ENCODE results near the gene TBR1.

The TBR1 gene

DNA sequence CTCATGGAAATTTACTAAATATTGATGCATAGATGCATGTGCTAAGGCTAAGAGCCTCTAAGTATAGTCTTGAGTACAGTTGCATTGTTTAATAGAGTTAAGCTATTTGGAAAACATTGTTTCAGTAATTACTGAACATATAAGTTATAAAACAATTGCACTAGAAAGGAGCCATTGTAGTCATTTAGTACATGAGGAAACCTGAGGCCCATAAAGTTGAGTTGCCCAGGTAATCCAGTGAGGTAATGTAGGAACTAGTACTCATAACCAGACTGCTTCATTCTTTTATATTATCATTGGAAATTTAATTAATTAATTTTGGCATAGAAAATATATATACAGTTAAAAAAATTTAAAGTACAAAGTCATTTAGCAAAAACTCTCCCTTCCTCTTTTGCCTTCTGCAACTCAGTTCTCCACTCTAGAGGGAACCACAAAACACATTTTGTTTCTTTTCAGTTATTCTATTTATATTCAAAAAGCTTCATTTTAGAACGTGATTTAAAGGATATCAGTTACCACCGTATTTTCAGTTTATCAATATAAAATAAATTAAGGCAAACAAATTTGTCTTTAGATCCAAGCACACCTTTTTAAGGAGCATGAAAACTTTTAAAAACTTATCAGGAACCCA lies 27.8 kb upstream of the TBR1 start:
- TF ChIP-seq, protein P1, sequence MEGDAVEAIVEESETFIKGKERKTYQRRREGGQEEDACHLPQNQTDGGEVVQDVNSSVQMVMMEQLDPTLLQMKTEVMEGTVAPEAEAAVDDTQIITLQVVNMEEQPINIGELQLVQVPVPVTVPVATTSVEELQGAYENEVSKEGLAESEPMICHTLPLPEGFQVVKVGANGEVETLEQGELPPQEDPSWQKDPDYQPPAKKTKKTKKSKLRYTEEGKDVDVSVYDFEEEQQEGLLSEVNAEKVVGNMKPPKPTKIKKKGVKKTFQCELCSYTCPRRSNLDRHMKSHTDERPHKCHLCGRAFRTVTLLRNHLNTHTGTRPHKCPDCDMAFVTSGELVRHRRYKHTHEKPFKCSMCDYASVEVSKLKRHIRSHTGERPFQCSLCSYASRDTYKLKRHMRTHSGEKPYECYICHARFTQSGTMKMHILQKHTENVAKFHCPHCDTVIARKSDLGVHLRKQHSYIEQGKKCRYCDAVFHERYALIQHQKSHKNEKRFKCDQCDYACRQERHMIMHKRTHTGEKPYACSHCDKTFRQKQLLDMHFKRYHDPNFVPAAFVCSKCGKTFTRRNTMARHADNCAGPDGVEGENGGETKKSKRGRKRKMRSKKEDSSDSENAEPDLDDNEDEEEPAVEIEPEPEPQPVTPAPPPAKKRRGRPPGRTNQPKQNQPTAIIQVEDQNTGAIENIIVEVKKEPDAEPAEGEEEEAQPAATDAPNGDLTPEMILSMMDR (IDR thresholded peaks at IDR 0.05; ENCODE audit: borderline replicate concordance, control extremely low read depth, extremely low read depth, insufficient read depth, missing control alignments), result no peak
- in situ Hi-C loops (cut with MboI; ENCODE audit: low sequenced_read_pairs, unreplicated experiment), result no loop called here

DNA sequence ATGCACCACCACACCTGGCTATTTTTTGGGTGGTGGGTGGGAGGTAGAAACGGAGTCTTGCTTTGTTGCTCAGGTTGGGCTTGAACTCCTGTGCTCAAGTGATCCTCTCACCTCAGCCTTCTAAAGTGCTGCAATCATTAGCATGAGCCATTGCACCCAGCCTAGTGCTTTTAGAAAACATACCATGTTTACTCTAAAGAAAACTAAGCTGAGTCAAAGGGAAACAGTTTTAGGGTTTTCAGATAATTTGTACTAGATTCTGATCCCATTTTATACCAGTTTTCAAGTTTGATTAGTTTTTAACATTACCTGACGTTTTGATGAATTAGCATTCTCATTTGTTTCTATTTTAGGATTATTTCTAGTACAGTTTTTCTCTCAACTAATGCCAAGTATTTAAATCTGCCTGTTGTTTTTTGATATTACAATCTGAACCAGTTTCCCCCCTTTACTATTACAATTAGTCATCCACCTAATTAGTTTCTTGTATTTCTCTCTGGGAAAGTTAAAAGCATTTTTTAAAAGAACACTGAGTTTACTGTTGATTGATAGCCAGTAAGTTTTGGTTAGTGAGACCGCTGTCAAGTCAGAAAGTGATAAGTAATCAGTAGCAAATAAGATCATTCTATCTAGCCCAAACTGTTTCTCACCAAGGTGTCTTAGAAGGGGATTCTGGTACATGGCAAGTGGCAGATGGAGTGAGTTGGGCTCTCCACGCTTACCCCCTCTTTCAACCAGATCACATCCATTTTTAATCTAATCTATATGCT lies 24.2 kb upstream of the TBR1 start:
- in situ Hi-C loops (cut with MboI; ENCODE audit: low sequenced_read_pairs, unreplicated experiment), result no loop called here
- TF ChIP-seq, protein P1 (IDR thresholded peaks at IDR 0.05; ENCODE audit: borderline replicate concordance, control extremely low read depth, extremely low read depth, insufficient read depth, missing control alignments), result no peak

More for the DNA sequence above, 27.8 kb upstream of the TBR1 start:
- DNase-seq (ENCODE audit: low spot score), result no peak

GRCh38 chr2:161400076-161400475 lies 16.0 kb upstream of the TBR1 start:
- in situ Hi-C loops (cut with MboI; ENCODE audit: low sequenced_read_pairs, unreplicated experiment), result no loop called here
- TF ChIP-seq, protein P1 (IDR thresholded peaks at IDR 0.05; ENCODE audit: borderline replicate concordance, control extremely low read depth, extremely low read depth, insufficient read depth, missing control alignments), result no peak
- no peak for DNase-seq (ENCODE audit: low spot score)

More for the DNA sequence above, 24.2 kb upstream of the TBR1 start:
- DNase-seq (ENCODE audit: low spot score), result no peak

GRCh38 chr2:161402297-161402696 lies 13.8 kb upstream of the TBR1 start:
- in situ Hi-C loops (cut with MboI; ENCODE audit: low sequenced_read_pairs, unreplicated experiment), result no loop called here
- TF ChIP-seq, protein P1 (IDR thresholded peaks at IDR 0.05; ENCODE audit: borderline replicate concordance, control extremely low read depth, extremely low read depth, insufficient read depth, missing control alignments), result no peak
- DNase-seq (ENCODE audit: low spot score), result no peak

DNA sequence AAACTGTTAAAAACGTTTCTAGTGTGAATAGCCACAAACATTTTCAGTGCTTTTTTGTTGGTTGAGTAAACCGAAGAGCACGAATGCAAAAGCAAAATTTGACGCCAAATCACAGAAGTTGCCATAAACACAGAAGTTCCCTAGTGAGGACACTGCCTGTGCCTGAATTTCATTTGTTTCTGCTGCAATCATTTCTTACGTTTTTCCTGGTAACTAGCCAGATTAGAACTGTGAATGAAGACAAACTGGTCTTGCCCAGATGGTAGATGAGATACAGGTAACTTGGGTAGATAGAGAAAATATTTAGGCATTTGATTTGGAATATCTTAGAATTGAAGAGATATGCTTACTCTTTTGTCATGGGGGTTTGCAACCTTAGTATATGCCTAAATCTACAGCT lies 9.8 kb upstream of the TBR1 start:
- no peak for DNase-seq (ENCODE audit: low spot score)
- in situ Hi-C loops (cut with MboI; ENCODE audit: low sequenced_read_pairs, unreplicated experiment), result no loop called here
- TF ChIP-seq, protein P1 (IDR thresholded peaks at IDR 0.05; ENCODE audit: borderline replicate concordance, control extremely low read depth, extremely low read depth, insufficient read depth, missing control alignments), result no peak

DNA sequence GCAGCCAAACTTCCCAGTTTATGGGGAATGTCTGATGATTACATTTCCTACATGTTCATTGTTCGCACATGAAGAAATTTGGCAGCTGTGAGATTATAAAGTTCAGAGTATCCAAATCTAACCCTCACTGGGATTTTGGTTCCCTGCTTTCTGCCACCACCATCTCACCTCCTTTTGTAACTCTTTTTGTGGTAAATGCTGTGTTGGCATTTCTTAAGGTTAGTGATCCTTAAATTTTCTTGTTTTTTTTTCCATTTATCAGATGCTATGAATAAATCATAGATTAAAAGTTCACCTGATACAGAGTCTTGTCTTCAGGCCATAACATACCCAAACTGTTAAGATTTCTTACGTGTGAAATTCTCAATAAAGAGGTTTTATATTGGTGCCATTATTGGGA lies 8.5 kb upstream of the TBR1 start:
- in situ Hi-C loops (cut with MboI; ENCODE audit: low sequenced_read_pairs, unreplicated experiment), result no loop called here
- no peak for DNase-seq (ENCODE audit: low spot score)
- TF ChIP-seq, protein P1 (IDR thresholded peaks at IDR 0.05; ENCODE audit: borderline replicate concordance, control extremely low read depth, extremely low read depth, insufficient read depth, missing control alignments), result no peak
